Astrocyte (in vitro differentiated cells and primary cell): ENCODE measurements around the gene SLCO2A1.

Source experiments
- CTCF ChIP-seq: IDR thresholded peaks from 2 replicates; pipeline ENCODE4 v1.5.1; 2011; ENCODE audit warnings: low read depth, mild to moderate bottlenecking, inconsistent platforms, low read length, moderate library complexity; ENCODE audit not compliant: insufficient read depth
- EZH2 ChIP-seq: IDR thresholded peaks from 2 replicates; pipeline ENCODE4 v1.6.1; 2012; ENCODE audit warnings: mild to moderate bottlenecking, low read length, inconsistent platforms; ENCODE audit not compliant: insufficient read depth

DNA sequence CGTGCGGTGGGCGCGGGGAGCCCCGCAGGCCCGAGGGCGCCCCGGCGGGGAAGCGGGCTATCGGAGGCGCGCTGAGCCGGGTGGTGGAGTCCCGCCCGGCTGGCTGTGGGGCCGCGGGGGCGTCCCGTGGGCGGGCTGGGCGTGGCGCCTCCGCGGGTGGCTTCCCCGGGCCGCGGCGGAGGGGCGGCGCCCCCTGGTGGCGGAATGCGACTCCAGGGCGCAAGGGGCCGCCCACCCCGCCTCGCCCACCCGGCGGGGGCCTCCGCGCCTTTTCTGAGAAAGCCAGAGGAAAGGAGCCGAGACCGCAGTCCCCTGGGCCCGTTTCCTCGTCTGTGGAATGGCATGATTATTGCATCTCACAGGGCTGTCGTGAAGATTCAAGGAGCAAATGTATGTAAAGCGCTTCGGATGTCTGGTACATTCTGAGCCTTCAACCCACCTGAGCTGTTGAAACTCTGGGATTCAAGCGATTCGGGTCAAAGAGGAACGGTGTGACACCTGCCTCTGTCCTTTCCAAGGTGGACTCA is 102.1 kb downstream of the SLCO2A1 start:
- TF ChIP-seq EZH2 (no peak), CTCF (peak; percentile 41)
